HG03520 (cell line): ENCODE results near the gene DPH5.
"Not testable (repeated sequence)": the region's sequence is repeated elsewhere in the genome, so short reads cannot be mapped to it uniquely, and the experiment has no call there.

Experiments used
- ATAC-seq: cut with Tn5 transposase; IDR thresholded peaks from one replicate; pipeline ENCODE4 v1.9.1; 2021; ENCODE audit warnings: mild to moderate bottlenecking, moderate library complexity; ENCODE audit not compliant: unreplicated experiment

Gene DPH5

DNA sequence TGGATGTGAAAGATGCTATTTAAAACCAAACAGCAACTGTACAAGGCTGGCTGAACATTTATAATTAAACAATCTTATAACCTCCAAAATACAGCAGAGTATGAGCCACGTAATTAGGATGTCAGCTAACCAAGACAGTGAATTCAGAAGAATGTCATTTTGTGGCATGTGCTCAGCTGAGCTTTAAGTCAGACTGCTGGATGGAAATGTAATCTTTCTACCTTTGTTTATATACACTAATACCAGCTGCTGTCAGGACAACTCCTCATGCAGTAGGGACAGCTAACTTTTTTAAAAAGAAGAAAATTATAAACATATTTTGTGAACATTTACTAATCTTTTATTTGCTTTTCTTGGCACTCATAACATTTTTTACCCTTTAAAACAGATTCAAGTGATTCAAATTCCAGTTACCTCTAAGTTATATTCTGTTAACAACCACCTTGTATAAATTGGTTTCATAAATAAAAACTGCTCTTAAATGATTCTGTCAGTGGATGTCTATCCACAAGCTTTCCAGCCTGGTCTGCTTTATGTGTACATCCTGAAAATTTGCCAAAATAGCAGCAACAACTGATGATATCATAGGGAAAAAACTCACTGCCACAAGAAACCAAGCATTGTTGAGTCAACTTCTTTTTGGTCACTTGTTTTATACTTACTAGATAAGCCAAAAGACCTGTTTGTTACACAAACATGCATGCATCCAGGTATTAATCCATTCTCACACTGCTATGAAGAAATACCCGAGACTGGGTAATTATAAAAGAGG is 36.1 kb downstream of the DPH5 start:
- no peak for ATAC-seq

- ATAC-seq, result no peak
Measured at GRCh38 chr1:100988121-100988520, 37.5 kb downstream of the DPH5 start.

GRCh38 chr1:100982793-100983192 is 42.8 kb downstream of the DPH5 start:
- no peak for ATAC-seq

DNA sequence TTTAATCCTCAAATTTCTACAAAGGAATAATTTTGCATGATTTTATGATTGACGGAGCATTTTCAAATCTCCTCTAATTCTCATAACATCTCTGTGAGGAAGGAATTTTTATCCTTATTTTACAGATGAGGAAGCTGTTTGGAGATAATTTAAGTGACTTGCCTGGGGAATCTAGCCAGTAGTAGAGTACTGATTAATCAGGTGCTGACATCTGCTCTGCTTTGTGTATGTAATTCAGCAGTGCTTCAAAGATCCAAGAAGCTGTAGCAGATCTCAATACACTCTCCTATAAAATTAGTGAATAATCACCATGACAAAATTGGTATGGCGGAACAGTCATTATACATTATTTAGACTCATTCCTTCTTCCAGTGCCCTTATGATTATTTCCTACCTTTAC is 46.0 kb downstream of the DPH5 start:
- no peak for ATAC-seq

GRCh38 chr1:100976936-100977335 is 48.6 kb downstream of the DPH5 start:
- ATAC-seq, result no peak

DNA sequence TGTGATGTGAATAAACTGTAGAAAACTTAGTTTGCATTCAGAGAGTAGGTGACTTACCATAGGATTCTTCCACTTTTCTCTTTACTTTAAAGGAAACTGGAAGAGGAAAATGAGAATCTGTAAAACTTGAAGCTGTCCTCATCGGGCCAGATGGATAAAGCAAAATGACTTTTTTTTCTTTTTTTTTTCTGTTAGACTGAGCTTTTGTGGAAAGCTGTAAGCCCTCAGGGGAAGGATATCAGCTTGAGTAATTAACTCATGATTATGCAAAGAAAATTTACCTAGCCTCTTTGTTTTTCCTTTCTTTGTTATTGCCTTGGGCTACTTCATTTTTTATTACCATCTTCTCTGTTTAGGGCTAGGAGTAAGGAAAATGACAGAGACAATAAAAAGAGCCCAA is 53.4 kb downstream of the DPH5 start:
- ATAC-seq, result no peak

DNA sequence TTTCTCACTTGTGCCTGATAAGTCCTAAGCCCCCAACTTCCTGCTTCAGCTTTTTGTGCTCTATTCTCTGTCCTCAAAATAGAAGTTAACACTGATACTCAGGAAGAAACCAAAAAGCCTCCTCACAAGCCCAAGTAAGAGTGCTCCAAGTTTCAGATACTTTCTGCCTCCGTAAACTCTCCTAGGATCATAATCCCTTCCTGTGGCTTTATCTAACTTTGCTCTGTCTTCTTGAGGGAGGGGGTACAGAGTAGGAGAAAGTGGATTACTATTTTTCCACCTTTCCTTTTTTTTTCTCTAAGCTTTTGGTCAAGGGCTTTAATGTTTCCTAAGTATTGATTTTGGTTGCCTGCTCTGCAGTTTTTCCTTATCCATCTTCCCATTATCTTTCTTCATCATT is 54.6 kb downstream of the DPH5 start:
- no peak for ATAC-seq

DNA sequence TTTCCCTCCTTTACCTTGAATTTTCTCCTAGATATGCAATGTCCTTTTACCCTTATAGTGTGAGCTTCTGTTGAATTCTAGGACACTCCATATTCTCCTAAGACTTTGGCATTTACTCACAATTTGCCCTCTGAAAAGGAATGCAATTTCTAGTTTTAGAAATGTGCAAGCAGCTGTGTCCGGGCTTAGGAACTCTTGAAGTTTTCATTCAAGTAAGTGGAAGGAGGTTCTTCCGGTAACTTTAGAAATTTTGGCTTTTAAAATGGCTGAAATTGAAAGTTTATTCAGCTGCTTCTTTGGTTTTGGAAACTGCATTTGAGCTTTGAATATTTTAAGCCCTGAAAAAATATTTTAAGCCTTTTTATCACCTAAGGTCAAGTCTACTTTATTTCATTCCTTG is 56.3 kb downstream of the DPH5 start:
- no peak for ATAC-seq

DNA sequence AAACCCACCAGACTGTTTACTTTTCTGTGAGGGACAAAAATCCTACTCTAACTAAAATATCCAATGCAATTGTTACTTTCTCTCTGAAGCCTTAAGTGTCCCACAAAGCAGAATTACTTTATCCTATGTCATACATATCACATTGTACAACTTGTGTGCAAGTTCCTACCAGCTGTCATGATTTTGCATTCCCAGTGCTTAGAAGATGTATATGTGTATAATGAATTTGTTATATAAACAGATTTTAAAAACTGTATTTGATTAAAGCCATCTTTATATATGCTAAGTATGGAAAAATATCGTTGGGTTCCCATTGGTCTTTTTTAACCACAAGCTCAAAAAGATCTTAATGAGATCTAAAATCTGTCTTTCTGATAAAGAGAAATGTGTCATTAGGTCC is 57.0 kb downstream of the DPH5 start:
- ATAC-seq, result no peak

GRCh38 chr1:100960098-100960497 is 65.5 kb downstream of the DPH5 start:
- no peak for ATAC-seq

GRCh38 chr1:100959502-100960060 is 66.0 kb downstream of the DPH5 start:
- no peak for ATAC-seq

- ATAC-seq, result no peak
Measured at GRCh38 chr1:100955322-100955721, 70.3 kb downstream of the DPH5 start.

GRCh38 chr1:100953960-100954730 is 71.4 kb downstream of the DPH5 start:
- no peak for ATAC-seq

GRCh38 chr1:100952970-100953369 is 72.6 kb downstream of the DPH5 start:
- ATAC-seq, result not testable (repeated sequence)

DNA sequence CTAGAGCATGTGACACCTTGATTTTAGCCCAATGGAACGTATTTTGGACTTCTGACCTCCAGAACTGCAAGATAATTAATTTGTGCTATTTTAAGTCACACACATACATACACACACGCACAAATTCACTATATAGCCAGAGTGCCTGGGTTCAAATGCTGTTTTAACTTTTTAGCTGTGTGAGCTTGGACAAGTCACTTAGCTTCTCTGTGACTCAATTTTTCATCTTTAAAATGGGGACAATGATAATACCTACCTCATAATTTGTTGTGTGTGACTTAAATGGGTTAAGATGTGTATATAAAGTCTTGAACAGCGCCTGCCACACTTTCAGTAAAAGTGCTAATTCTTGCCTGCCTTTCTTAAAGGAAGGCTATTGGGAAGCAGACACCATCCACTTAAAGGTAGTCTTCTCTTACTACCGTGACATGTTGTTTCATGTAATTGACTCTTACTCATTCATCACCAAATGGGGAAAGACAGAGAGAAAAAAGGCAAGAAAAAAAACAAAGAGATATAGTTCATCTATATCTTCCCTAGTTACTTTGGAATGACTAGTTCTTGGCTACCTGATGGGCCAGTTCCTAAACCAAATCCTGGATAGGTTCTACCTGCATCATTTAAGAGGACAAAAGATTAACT is 73.4 kb downstream of the DPH5 start:
- no peak for ATAC-seq

- ATAC-seq, result no peak
Measured at GRCh38 chr1:100950781-100951180, 74.8 kb downstream of the DPH5 start.

DNA sequence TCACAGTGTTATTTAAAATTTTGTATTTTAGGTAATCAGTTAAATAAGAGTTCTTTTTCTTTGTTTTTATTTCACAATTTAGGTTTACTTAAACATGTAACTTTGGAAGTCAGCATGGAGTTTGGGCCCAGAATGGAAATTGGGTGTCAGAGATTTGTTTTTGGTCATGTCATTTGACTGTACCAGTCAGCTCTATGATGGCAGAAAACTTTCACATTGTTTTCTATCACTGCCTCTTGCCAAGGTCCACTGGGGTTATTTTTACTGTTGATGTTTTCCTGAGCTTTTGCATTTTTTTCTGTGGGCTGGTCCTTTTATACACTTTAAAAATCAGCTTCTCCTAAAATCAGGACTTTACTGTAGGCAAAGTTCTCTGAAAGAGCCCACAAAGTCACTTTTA is 75.2 kb downstream of the DPH5 start:
- ATAC-seq, result no peak

DNA sequence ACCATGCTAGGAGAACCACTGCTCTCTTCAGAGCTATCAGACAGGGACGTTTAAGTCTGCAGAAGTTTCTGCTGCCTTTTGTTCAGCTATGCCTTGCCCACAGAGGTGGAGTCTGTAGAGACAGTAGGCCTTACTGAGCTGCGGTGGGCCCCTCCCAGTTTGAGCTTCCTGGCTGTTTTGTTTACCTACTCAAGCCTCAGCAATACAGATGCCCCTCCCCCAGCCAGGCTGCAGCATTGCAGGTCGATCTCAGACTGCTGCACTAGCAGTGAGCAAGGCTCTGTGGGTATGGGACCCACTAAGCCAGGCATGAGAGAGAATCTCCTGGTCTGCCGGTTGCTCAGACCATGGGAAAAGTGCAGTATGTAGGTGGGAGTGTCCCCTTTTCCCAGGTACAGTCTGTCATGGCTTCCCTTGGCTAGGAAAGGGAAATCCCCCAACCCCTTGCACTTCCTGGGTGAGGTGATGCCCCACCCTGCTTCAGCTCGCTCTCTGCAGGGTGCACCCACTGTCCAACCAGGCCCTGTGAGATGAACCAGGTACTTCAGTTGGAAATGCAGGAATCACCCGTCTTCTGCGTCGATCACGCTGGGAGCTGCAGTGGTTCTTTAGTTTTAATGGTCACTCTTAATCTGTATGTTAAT is 75.9 kb downstream of the DPH5 start:
- ATAC-seq, result peak; percentile 68

- not testable (repeated sequence) for ATAC-seq
Measured at GRCh38 chr1:100948721-100949405, 76.7 kb downstream of the DPH5 start.

GRCh38 chr1:100947816-100948215 is 77.8 kb downstream of the DPH5 start:
- not testable (repeated sequence) for ATAC-seq
